NCI-H146 treated with DMSO at 0.1 percent for 48 hours (cell line): ENCODE measurements around the gene FRMPD1.
A peak's percentile ranks its signal among the peaks of the same experiment; 100 is the strongest.

Experiments
- DNase-seq: peaks from one replicate; lab custom pipeline; 2025; ENCODE audit not compliant: unreplicated experiment; lab: John Stamatoyannopoulos, UW

Gene FRMPD1

GRCh38 chr9:37775216-37775919 lies 124.6 kb downstream of the FRMPD1 start:
- no peak for DNase-seq

- no peak for DNase-seq
These were observed 125.6 kb downstream of the FRMPD1 start for GRCh38 chr9:37776328-37776727.

- DNase-seq = no peak
These were observed 127.8 kb downstream of the FRMPD1 start for GRCh38 chr9:37778534-37778933.

DNA sequence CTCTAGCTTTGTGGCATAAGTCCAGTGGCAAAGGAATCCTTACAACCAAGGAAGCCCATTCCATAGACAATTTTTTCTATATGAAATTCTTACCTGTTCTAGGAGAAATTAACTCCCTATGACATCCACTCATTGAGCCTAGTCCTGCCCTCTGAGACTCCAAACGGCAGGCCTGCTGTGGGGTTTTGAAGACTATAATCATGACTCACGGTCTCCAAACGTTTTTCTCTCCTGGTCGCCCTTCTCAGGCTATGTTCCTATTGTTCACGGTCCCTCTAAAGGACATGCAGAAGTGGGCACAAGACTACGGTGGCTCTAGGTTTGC lies 133.5 kb downstream of the FRMPD1 start:
- no peak for DNase-seq

DNA sequence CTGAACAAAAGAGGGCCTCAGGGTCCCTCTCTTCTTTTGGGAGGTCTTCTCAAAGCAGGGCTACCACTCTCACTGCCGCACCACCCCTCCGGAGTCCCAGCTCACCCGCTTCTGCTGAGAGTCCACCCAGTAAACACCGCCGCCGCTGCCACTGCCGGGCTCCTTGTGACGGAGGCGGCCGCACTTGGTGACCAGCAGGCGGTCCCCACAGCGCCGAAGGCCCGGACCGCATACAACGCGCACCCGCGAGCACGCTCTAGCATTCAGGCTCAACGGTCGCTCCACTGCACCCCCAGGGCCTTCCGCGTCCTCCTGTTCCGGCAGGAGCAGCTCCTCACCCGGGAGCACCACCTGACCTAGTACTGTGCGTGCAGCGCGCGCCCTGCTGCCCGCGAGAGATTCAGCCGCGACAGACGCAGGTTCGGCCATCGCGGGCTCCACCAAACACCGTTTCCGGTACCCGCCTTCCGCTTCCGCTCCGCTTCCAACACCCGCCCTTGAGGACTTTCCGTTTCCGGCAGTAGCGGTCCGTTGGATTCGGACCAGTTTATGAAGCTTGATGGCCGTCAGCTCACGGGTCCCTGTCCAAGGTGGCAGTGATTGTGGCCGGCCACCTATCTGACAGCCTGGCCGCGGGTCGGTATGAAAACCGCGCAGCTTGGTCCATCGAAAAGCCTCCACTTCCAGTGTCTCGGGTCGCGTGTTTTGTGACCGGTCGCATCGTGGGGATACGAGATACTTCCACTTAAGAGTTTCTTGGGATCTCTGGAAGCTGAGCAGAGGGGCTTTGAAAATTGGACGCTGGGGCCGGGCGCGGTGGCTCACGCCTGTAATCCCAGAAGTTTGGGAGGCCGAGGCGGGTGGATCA lies 134.1 kb downstream of the FRMPD1 start, which contains the start of gene EXOSC3:
EXOSC3 (minus strand) TSS at position 449 of the 868 bp plus-strand sequence; CDS start at position 429, 20 bp downstream.
- peak; percentile 90 for DNase-seq

DNA sequence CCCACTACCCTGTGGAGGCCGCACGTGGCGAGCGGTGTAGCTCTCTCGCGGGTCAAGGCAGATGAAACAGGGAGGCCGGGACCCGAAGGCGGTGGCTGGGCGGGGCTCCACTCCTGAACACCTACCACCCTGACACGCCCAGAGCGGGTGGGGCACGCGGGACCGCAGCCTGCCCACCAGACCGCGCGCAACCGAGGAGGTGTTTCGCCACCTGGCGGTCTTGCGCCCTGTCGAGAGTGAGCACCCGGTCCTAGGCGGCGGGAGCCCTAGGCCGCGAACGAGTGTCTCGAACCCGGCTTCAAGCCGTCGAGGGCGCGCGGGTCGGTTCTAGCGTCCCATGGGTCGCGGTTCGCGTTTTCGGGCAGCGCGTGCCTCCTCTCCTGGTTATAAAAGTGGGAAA lies 136.3 kb downstream of the FRMPD1 start:
- DNase-seq = no peak

GRCh38 chr9:37788332-37788731 lies 137.6 kb downstream of the FRMPD1 start:
- DNase-seq = no peak

DNA sequence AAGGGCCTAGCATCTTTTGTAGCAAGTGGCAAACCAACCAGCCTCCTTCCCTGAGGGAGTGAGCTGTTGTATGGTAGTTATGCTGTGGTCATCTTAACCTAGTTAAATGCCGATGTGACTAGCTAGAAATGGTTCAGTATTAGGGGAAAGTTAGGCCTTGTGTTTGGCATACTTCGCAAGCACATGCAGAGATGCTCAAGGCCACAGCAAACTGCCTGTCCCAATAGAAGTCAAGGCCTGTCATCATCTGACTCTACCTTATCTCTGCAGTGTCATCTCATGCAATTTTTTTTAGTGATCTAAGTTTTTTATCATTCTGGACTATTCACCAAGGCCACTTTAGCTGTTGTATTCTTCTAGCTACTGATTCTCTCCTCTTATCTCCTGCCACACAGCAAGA lies 139.3 kb downstream of the FRMPD1 start:
- no peak for DNase-seq

DNA sequence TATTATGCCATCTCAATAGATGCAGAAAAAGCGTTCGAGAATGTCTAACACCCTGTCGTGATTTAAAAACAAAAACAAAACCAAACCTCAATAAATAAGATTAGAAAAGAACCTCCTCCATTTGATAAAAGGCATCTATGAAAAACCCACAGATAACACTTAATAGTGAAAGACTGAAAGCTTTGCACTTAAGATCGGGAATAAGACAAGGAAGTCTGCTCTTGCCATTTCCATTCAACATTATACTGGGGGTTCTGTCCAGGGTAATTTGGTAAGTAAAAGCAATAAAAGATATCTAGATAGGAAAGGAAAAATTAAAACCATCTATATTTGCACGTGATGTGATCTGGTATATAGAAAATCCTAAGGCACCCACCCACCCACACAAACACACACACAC lies 141.4 kb downstream of the FRMPD1 start:
- DNase-seq = no peak

GRCh38 chr9:37796232-37796631 lies 145.5 kb downstream of the FRMPD1 start:
- DNase-seq = no peak
